Smooth muscle cell (in vitro differentiated cells): ENCODE measurements around the gene SCN4A. TPM values are rescaled to one million over a fixed set of nuclear protein-coding genes. Genes with fewer than 3 reads are reported as not detected.

Source experiments
- DNase-seq: peaks from one replicate; lab custom pipeline; 2025; ENCODE audit not compliant: unreplicated experiment; lab: John Stamatoyannopoulos, UW
- H2AFZ ChIP-seq: fragments of 200-600 bp; sonication (generic); 2 replicates; pipeline ENCODE4 v1.6.0; 2016; ENCODE audit warnings: antibody characterized with exemption, low read depth, mild to moderate bottlenecking
- H3F3A ChIP-seq: fragments of 200-600 bp; sonication (generic); 2 replicates; pipeline ENCODE4 v1.6.0; 2017; ENCODE audit warnings: antibody characterized with exemption, low read depth
- H3K27ac ChIP-seq: fragments of 200-600 bp; sonication (generic); 2 replicates; pipeline ENCODE4 v1.5.1; 2016; ENCODE audit warnings: low read depth, mild to moderate bottlenecking
- H3K27me3 ChIP-seq: fragments of 200-600 bp; sonication (generic); 2 replicates; pipeline ENCODE4 v1.6.1; 2016; ENCODE audit warnings: low read depth, mild to moderate bottlenecking
- H3K36me3 ChIP-seq: fragments of 200-600 bp; sonication (generic); 2 replicates; pipeline ENCODE4 v1.5.1; 2016; ENCODE audit warnings: low read depth
- H3K4me1 ChIP-seq: fragments of 200-600 bp; sonication (generic); 2 replicates; pipeline ENCODE4 v1.5.1; 2016; ENCODE audit warnings: low read depth
- H3K4me2 ChIP-seq: fragments of 200-600 bp; sonication (generic); 2 replicates; pipeline ENCODE4 v1.6.0; 2016; ENCODE audit warnings: mild to moderate bottlenecking
- H3K4me3 ChIP-seq: fragments of 200-600 bp; sonication (generic); 2 replicates; pipeline ENCODE4 v1.5.1; 2016; ENCODE audit warnings: mild to moderate bottlenecking
- H3K79me2 ChIP-seq: fragments of 200-600 bp; sonication (generic); 2 replicates; pipeline ENCODE4 v1.6.0; 2016; ENCODE audit warnings: low read depth, mild to moderate bottlenecking
- H3K9ac ChIP-seq: fragments of 200-600 bp; sonication (generic); 2 replicates; pipeline ENCODE4 v1.6.0; 2016; ENCODE audit warnings: low read depth
- H3K9me3 ChIP-seq: fragments of 200-600 bp; sonication (generic); replicated peaks from 2 replicates; pipeline ENCODE4 v1.5.1; 2016; ENCODE audit warnings: low read depth
- H4K20me1 ChIP-seq: fragments of 200-600 bp; sonication (generic); 2 replicates; pipeline ENCODE4 v1.6.0; 2016; ENCODE audit warnings: low read depth
- CTCF ChIP-seq: fragments of 200-600 bp; sonication (generic); IDR thresholded peaks from 2 replicates; pipeline ENCODE4 v1.5.1; 2017; ENCODE audit warnings: borderline replicate concordance, mild to moderate bottlenecking, antibody characterized with exemption; ENCODE audit not compliant: insufficient read depth, poor library complexity, severe bottlenecking
- WGBS: methylation state at CpG from one replicate; pipeline ENCODE4 v1.1.7; 2016; ENCODE audit warnings: low lambda C conversion rate; 5-methylcytosine and 5-hydroxymethylcytosine counted together
- polyA plus RNA-seq: library from polyadenylated mRNA; unstranded; fragments of >200 nt; fragmentation: Nextera tagmentation; extraction: Ambion mirVana; gene quantifications from 2 replicates; pipeline ENCODE4 v1.2.1, GENCODE V29; 2016
- total RNA-seq: library from RNA; depleted of rRNA; stranded (reverse); fragments of >200 nt; gene quantifications from 2 replicates; pipeline ENCODE4 v1.2.3, GENCODE V29; 2014

SCN4A gene
- total and polyA plus RNA-seq, 2 experiments from 2014 or later = under 0.01 TPM; not detected in 1

- H3K27ac ChIP-seq = no peak overlapping the region
- no peaks in the 10 kb centered on the region for H3F3A ChIP-seq
- no peaks in the 10 kb centered on the region for H3K9me3 ChIP-seq
- H3K9ac ChIP-seq = no peak overlapping the region
- H3K79me2 ChIP-seq = no peaks in the 10 kb centered on the region
- H2AFZ ChIP-seq = no peak overlapping the region
- no peaks in the 10 kb centered on the region for H4K20me1 ChIP-seq
- H3K4me2 ChIP-seq = no peak overlapping the region
- H3K27me3 ChIP-seq = peaks cover 34% of the 10 kb centered on the region
- 90% methylated on average over 11 of the region's 11 CpGs for WGBS
- H3K36me3 ChIP-seq = no peaks in the 10 kb centered on the region
- H3K4me3 ChIP-seq = no peak overlapping the region
- no peak for TF ChIP-seq CTCF
- H3K4me1 ChIP-seq = no peaks in the 10 kb centered on the region
- DNase-seq = no peak
These were observed 18.9 kb upstream of the SCN4A start for GRCh38 chr17:63991611-63992010.

- Histone ChIP-seq H3K36me3 (no peaks in the 10 kb centered on the region), H4K20me1 (no peaks in the 10 kb centered on the region), H3K79me2 (no peaks in the 10 kb centered on the region), H3K9me3 (no peaks in the 10 kb centered on the region), H3K4me2 (no peak overlapping the region), H3F3A (no peaks in the 10 kb centered on the region), H2AFZ (no peak overlapping the region), H3K27me3 (peaks cover 26% of the 10 kb centered on the region), H3K27ac (no peak overlapping the region), H3K4me1 (no peaks in the 10 kb centered on the region), H3K9ac (no peak overlapping the region), H3K4me3 (no peak overlapping the region)
- WGBS = 91% methylated on average over 19 of the region's 21 CpGs
- no peak for TF ChIP-seq CTCF
- DNase-seq = no peak
These were observed 17.1 kb upstream of the SCN4A start for GRCh38 chr17:63989622-63990345.

- no peaks in the 10 kb centered on the region for H3K9me3 ChIP-seq
- H2AFZ ChIP-seq = peak overlapping the region; percentile 91
- peak; percentile 16 for DNase-seq
- H3K9ac ChIP-seq = no peak overlapping the region
- H4K20me1 ChIP-seq = no peaks in the 10 kb centered on the region
- H3K27me3 ChIP-seq = peaks cover 18% of the 10 kb centered on the region
- 61% methylated on average over 29 of the region's 35 CpGs for WGBS
- no peaks in the 10 kb centered on the region for H3K4me1 ChIP-seq
- TF ChIP-seq CTCF = no peak
- H3K36me3 ChIP-seq = no peaks in the 10 kb centered on the region
- no peaks in the 10 kb centered on the region for H3K79me2 ChIP-seq
- H3K4me2 ChIP-seq = peak overlapping the region; percentile 66
- H3K27ac ChIP-seq = no peak overlapping the region
- H3K4me3 ChIP-seq = no peak overlapping the region
- no peaks in the 10 kb centered on the region for H3F3A ChIP-seq
These were observed 16.3 kb upstream of the SCN4A start for GRCh38 chr17:63988741-63989621.
